Stimulated activated CD8-positive, alpha-beta memory T cell treated with anti-CD3 and anti-CD28 coated beads, Interleukin-4, amount 100 ng/mL, for 1 hour (primary cell): ENCODE measurements around the gene GPRC5C.

Experiments used
- DNase-seq, 2 donors: peaks; one replicate each; pipeline ENCODE4 v3.0.0-alpha.2; 2020; ENCODE audit warnings: low read depth in 2 of 2, low spot score in 1 of 2

GPRC5C gene

DNA sequence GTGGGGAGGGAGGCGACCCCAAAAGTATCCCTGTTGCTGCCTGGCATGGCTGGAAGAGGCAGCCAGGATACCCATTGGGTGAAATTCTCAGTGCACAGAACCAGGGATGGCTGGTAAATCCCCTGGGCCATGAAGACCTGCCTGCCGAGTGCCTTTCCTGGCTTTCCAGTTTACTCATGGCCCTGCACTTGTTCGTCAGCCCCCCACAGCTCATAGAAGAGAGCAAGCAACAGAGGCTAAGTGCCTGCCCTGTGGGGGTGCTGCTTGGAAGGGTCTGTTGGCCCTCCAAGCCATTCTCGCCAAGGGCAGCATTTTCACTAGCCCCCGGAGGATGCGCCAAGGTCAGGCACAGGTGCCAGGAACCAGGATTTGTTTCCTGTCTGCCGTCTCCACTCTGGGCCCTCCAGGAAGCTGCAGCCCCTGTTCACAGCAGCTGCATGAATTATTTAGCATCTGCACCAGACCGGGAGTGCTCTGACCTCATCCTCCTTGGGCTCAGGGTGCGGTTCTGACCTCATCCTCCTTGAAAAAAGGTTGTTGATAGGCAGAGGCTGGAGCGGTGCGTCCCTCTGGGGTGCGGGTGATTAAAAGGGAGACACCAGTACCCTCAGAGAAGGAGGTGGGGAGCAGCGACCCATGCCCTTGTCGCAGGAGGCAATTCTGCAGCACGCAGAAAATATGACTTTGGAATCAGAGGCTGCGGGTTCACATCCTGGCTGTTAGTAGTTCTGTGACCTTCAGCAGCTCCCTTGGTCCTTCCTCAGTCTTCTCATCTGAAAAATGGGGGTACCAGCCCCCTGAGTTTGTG lies 20.3 kb downstream of the GPRC5C start:
- no peak for DNase-seq

DNA sequence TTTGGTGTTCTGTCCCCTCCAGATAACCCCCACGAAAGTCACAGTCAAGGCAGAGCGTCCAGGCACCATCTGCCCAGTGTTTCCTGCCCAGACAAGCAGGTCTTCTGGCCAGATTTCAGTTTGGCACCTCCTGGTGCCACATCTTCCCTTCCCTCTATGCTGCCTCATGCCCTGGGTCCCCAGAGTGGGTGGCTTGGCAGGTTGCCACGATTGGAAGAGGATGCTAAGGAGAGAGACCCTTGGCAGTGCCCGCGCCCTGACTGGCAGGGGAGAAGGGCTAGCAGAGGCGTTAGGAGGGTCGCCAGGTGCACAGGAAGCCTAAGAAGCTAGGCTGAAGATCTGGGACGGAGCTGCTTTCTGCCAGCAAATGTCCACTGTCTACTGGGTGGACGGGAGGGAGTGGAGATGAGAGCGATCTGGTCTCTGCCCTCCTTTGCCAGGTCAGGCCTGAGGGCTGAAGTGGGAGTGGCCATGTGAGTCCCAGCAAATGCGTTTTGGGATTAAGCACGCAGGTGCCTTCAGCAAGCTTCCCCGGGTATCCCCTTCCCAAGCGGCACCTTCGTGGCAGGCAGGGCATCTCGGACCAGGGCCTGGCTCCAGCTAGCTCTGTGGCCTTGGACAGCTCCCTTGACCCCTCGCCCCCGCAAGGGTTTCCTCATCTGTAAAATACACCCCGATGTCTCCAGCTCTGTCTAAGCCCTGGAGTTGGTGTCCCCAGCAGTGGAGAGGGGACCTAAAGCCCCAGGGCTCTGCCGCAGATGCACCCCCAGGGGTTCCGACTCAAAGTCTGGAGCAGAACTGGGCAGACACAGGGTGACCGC lies 21.2 kb downstream of the GPRC5C start:
- DNase-seq, result no peak

DNA sequence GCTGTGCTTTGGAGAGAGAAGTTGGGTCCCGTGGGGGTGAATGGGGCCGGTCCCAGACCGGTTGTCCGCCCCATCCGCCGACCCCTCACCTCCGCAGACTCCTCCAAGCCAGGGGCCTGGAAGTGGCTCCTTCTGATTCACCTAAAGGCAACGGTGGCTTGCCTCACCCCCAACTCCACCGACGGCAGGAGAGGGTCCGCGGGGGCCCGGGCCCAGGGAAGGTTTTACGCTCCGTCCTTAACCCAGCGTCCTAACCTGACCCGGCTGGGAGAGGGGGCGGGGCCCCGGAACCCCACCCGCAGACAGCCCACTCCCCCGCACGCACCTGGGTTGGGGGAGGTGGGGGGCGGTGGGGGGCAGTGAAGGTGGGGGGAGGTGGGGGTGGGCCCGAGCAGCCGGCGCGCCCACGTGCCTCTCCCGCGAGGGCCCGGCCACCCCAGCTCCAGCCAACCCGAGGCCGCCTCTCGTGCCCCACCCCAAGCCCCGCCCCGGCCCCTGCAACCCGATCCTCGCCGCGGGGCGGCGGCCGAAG lies 21.8 kb downstream of the GPRC5C start:
- DNase-seq, result peak in 1 of 2 donors; percentile 50

DNA sequence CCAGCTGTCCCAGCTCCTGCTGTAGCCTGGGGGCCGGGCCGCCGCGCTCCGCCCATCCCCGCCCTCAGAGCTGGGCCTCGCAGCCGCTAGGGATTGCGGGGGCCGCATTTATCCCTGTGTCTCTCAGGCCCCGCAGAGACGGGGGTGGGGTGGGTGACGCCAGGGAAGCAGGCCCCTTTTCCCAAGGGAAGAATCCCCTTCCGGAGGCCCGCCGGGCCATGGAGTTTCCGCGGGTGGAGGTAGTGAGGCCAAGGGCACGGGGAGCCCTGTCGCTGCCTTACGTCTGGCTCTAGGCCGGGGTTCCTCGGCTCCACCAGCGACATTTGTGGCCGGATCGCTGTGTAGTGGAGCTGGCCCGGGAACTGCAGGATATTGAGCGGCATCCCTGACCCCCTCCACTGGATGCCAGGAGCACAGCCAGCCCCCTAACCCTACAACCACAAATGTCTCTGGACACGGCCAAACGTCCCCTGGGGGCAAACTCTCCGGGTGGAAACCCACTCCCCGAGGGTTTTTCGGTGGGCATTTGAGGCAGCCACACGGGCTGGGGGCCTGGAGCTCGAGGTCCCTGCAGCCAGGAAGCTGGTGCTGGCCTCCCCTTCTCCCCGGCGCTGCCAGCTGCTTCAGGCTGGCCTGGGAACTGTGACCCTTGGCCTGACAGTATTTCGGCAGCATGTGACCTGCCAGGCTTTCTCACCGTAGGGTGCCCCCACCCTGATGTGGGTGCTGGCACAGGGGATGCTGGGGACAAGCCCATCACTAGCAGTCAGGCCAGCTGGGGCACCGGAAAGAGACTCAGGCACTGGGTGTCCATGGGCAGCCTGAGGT lies 22.5 kb downstream of the GPRC5C start:
- no peak for DNase-seq

DNA sequence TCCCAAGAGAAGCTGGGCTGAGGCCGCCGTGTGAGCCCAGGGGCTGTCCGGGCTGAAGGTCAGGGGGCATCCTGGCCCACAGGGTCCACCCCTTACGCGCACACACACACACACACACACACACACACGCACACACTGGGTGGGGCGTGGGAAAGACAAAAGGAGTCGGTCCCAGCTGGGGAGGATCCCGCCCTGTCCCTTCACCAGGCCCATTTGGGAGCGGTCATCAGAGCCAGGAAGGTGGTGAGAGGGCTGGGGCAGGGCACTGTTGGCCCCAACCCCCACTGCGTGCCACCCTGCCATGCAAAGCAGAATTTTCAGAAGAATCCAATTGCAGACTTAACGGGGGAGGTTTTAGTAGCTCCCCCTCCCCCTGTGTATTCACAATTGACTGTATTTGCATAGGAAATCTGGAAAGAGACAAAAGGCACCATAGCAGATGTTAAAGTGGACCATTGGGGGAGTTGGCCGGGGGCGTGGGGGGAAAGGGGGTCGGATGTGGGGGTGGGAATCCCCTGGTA lies 23.2 kb downstream of the GPRC5C start:
- no peak for DNase-seq

DNA sequence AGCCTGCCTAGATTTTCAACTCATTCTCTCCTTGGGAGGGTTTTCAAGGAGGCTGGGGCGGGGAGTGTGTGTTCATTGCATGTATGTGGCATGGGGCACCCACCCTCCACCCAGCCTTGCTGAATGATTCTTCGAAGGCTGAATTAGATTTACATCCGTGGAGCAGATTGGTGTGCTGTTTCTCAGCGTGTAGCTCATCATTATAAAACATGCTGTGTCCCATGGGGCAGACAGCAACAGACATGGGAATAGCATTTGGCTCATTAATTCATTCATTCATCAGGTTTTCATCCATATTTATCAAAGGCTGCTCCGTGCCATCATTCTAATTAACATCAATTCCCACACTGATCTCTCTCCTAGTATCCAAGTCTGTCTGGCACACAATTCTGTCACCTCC lies 23.9 kb downstream of the GPRC5C start:
- DNase-seq, result no peak

DNA sequence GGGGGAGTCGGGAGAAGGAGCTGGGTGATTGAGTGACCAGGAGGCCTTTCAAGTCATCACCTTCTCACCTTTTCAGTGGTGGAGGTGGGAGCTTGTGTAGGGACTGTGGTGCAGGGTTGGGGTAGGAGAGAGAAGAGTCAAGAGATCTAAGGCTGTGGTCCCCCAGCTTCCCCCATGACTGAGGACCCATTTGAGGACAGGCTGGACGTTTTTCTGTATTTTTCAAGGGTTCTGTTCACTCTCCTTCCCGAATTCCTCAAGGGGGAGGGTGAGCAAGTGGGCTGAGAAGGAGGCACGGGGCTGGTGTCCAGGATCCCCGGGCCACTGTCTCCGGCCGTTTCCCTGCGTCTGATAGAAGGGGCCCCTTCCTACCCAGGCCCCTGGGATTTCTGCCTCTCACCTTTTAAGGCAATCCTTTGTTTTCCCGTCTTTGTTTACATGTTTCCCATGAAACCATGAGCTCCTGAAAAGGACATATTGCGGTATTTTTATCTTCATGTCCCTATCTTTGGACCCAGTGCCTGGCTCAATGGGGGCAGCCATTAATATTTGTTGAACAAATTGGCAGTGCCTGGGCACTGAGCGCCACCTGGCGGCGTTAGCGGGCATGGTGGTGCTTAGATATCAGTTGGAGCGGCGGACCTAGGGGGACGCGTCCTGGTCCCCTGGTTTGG lies 25.4 kb downstream of the GPRC5C start:
- DNase-seq, result peak; percentile 42 to 46

DNA sequence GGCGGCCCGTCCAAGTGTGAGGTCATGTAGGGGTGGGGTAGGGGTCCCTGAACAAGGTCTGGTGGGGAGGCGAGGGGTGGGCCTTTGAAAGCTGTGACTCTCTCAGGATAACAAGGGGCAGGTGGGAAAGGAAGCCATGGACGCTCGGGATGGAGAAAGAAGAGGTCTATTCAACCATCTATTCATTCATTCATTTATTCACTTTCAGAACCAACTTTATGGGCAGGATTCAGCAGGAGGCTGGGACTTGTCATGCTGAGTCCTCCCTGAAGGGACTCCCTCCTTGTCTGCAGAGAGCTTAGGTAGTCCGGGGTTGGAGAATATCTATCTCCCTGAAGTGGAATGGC lies 25.9 kb downstream of the GPRC5C start:
- DNase-seq, result no peak

DNA sequence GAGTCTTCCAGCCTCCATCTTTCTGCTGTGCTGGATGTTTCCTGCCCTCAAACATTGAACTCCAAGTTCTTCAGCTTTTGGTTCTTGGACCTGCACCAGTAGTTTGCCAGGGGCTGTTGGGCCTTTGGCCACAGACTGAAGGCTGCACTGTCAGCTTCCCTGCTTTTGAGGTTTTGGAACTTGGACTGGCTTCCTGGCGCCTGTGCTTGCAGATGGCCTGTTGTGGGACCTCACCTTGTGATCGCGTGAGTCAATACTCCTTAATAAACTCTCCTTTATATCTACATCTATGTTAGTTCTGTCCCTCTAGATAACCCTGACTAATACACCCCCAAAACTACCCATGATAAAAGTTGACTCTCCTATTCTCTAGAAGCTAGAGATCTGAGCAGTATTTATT lies 26.9 kb downstream of the GPRC5C start:
- DNase-seq, result no peak

DNA sequence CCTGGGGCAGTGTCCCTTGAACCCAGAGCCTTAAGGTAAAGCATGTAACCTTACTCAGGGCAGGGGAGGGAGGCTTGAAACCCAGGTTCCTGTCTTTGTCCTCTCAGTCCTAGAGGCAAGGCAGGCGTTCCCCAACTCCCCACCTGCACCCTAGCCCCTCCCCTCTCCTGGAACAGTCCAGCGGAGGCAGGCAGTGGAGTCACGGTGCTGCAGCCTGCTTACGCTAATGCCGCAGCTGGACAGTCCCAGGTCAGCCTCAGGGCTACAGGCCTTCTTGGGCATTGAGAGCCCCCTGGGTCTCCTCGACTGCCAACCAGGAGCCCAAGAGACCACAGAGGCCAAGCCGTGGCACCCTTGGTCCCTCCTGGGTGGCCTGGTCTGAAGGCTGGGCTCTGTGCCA lies 27.7 kb downstream of the GPRC5C start:
- DNase-seq, result no peak

DNA sequence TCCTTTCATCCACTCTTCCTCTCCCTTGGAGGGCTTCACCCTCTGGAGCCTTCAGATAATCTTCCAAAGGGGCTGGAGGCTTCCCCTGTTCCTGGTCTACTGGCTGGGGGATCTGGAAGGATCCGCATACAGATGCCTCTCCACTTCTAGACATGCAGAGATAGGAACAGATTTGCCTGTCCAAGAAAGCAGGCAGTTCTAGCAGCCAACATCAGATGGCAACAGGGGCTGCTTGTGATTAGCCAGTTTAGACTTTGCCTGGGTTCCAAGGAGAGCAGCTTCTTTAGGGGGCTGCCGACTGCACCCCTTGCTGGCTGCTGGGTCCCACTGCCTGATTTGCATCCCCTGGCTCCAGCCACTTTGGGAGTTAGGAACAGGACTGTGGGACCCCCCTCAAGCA lies 28.4 kb downstream of the GPRC5C start:
- no peak for DNase-seq

DNA sequence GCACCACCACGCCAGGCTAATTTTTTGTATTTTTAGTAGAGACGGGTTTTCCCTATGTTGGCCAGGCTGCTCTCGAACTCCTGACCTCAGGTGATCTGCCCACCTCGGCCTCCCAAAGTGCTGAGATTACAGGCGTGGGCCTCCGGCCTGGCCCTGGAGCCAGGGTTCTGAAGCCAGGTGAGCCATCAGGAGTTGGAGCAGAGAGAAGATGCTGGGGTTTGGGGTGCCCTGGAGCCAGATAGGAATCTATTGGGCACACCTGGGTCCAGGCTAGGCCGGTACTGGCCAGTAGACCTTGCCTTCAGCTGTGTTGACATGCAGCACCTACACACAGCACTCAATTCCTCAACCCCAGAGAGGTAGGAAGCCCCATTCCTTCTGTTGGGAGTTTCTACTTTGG lies 29.1 kb downstream of the GPRC5C start:
- no peak for DNase-seq

DNA sequence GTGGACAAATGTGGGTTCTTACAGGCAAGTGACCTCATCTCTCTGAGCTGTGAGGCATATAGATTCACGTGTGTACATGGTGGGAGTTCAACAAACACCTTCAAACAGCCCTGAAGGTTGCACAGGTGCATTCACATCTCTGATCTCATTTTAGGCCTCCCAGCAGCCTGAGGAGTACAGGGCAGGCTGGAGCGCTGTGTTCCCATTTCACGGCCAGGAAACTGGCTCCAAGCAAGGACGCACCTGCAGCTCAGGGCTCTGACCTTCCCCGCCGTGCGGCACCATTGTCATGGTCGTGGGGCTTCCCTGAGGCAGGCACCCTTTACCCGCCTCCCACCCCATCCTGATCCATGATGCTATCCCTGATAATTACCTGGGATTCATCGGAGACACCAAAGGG lies 29.7 kb downstream of the GPRC5C start:
- DNase-seq, result no peak

DNA sequence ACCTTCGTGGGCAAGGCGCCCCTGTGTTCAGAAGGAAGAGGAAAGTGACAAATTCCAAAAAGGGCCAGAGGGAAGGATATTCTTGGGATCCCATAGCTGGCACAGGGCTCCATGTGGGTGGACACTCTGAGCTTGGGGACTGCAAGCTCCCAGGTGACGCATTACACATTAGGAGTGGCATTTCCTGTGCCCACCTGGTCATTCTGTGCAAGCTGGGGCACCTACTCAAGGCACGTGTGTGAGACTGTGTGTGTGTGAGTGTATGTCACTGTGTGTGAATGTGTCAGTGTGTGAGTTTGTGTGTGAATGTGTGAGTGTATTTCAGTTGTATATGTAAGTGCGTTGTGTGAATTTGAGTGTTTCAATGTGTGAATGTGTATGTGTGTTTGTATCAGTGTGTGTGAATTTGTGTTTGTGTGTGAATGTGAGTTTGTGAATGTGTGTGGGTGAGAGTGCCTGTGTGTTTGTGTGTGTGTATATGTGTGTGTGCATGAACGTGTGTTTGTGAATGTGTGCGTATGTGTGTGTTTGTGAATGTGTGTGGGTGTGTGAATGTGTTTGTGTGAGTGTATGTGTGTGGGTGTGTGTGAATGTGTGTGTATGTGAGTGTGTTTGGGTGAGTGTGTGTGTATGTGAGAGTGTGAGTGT lies 33.0 kb downstream of the GPRC5C start:
- no peak for DNase-seq

DNA sequence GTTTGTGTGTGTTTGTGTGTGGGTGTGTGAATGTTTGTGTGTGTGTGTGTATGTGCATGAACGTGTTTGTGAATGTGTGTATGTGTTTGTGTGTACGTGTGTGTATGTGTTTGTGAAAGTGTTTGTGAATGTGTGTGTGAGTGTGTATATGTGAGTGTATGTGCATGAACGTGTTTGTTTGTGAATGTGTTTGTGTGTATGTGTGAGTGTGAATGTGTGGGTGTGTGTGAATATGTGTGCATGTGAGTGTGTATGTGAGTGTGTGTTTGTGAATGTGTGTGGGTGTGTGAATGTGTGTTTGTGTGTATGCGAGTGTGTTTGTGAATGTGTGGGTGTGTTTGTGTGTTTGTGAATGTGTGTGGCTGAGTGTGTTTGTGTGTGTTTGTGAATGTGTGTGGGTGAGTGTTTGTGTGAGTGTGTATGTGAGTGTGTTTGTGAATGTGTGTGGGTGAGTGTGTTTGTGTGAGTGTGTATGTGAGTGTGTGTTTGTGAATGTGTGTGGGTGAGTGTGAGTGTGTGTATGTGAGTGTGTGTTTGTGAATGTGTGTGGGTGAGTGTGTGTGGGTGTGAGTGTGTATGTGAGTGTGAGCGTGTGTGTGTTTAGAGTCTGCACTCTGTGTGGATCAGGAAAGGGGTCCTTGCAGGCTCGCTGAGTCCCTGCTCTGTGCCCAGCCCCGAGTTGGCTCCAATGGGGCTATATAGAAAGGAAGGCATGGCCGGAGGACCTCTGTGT lies 33.7 kb downstream of the GPRC5C start:
- DNase-seq, result no peak

DNA sequence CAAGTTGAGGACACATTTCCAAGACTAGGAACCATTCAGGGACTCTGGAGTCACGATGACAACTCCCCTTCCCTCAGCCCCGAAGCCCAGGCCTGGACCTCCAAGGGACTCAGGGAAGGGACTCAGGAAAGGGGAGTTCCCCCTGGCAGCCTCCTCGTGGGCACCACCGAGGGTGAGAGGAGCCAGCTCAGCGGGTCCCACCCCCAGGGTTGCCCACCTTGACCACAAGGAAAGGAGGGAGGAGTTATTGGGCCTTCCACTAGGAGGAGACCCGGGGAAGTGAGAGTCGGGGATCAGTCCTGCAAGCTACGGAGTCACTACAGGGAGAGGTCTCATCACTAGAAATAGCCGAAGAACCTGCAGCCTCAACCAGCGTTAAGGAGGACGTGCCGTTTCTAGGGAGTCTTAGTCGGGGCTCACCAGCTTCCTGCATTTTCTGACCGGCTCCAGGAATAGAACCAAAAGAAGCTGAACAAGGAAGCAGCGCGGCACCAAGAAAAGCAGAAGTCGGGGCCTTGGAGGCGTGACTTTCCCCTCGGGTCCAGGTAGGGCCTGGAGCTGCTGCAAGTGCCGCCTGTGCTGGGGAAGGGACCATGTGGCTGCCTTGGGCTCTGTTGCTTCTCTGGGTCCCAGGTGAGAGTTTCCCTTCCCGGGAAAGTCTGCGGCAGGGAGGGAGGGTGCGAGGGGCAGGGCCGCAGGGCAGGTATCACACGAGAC lies 34.4 kb downstream of the GPRC5C start, which contains the start of gene CD300A:
TSS of gene CD300A (plus strand) at position 524 of the 717 bp plus-strand sequence. CDS start at position 594, 70 bp downstream.
- DNase-seq, result no peak

DNA sequence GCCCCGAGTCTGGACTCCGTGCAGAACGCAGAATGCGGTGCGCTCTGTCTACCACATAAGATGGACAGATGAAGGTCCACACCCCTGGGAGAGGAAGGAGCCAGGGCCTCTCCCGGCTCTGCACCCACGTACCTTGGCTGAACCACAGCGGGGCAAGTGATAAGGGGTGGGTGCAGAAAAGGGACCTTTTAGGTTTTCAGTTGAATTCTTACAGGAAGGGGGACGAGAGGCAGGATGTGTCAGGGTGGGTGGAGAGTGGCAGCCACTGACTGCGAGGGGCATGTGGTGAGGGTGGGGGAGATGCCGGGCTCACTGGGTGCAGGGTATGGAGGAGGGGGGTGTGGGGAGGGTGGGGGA lies 34.9 kb downstream of the GPRC5C start:
- no peak for DNase-seq

DNA sequence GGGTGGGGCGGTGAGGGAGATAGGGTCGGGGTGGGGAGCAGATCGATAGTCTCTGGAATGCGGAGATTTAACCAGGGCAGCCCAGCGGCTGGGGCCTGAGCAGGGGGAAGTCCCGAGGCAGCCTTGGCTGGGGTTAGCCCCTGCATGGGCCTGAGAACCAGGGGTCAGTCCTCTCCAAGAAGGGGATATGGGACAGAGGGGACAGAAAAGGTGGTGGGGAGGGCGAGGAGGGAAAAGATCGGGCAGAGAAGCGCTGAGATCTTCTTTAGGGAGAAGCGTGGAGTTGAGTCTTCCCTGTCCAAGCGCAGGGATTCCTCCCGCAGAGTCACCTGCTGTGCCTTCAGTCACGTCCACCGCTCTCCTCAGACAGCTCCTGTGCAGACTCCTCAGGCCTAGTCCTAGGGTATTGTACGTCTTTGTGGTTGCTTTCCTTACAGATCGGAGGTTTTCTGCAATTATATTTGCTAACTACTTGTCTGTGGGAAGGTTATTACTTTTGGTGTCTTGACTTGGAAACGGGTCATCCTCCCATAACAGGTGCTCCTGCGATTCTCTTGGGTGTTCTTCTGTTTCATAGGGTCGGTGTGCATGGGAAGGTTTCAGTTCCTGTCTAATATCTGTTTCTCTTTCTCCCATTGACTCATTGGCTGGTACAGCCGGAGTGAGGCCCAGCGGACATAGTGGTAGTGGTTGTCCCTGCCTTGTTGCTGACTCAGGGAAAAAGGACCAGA lies 35.5 kb downstream of the GPRC5C start:
- no peak for DNase-seq
